ENCODE data around the gene CLCA2. TPM values are rescaled to one million over a fixed set of nuclear protein-coding genes. Genes with fewer than 3 reads are reported as not detected.

Gene CLCA2
- total RNA-seq, 2 experiments from 2014 or later = not detected

- CTCF ChIA-PET = no interaction called here
- no peak for DNase-seq
- no peak overlapping the region for H3K27ac Mint-ChIP-seq
- intact Hi-C loops (cut with micrococcal nuclease) = no loop called here
- no peaks in the 10 kb centered on the region for H3K4me1 Mint-ChIP-seq (ENCODE audit: low read depth)
- no peaks in the 10 kb centered on the region for H3K36me3 Mint-ChIP-seq (ENCODE audit: low read depth)
- no peaks in the 10 kb centered on the region for H3K9me3 Mint-ChIP-seq
- H3K4me3 Mint-ChIP-seq = no peak overlapping the region
- peaks cover 4% of the 10 kb centered on the region for H3K27me3 Mint-ChIP-seq (ENCODE audit: low read depth)
Measured at GRCh38 chr1:86434059-86434458, 10.1 kb downstream of the CLCA2 start.

GRCh38 chr1:86435327-86435726, 11.4 kb downstream of the CLCA2 start:
- Mint-ChIP-seq H3K27me3 (ENCODE audit: low read depth) (peaks cover 4% of the 10 kb centered on the region), H3K36me3 (ENCODE audit: low read depth) (no peaks in the 10 kb centered on the region), H3K9me3 (no peaks in the 10 kb centered on the region), H3K4me3 (no peak overlapping the region), H3K27ac (no peak overlapping the region), H3K4me1 (ENCODE audit: low read depth) (no peaks in the 10 kb centered on the region)
- no peak for DNase-seq
- intact Hi-C loops (cut with micrococcal nuclease) = no loop called here
- CTCF ChIA-PET = interaction anchor here (1.2 kb wide), 1 partner anchor 36 kb away, joined by 4 read pairs; no protein-coding TSS in a partner anchor

DNA sequence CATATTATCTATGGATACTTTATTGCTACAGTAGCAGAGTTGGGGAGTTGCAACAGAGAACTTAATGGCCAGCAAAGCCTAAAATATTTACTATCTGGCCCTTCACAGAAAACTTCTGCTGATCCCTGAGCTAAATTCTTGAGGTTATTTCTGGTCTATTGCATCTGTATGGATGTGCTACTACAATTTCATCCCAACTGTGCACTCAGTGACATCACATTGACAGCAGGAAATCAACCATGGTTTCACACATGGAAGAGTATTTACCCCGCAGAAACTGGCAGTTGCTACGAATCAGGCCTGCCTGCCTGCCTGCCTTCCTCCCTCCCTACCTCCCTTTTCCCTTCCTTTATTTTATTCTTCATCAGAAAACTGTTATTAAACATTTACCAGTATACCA, 12.1 kb downstream of the CLCA2 start:
- H3K27me3 Mint-ChIP-seq (ENCODE audit: low read depth) = peaks cover 4% of the 10 kb centered on the region
- intact Hi-C loops (cut with micrococcal nuclease) = no loop called here
- H3K4me1 Mint-ChIP-seq (ENCODE audit: low read depth) = no peaks in the 10 kb centered on the region
- no peaks in the 10 kb centered on the region for H3K9me3 Mint-ChIP-seq
- CTCF ChIA-PET = interaction anchor here (0.6 to 1.2 kb wide), 2 partner anchors 16 to 36 kb away, joined by 3 to 4 read pairs; no protein-coding TSS in a partner anchor
- H3K36me3 Mint-ChIP-seq (ENCODE audit: low read depth) = no peaks in the 10 kb centered on the region
- DNase-seq = no peak
- no peak overlapping the region for H3K4me3 Mint-ChIP-seq
- H3K27ac Mint-ChIP-seq = no peak overlapping the region

- H3K9me3 Mint-ChIP-seq = no peaks in the 10 kb centered on the region
- CTCF ChIA-PET = interaction anchor here (0.7 to 1.7 kb wide), 4 partner anchors 10 to 61 kb away, joined by 3 to 5 read pairs (median 3); no protein-coding TSS in a partner anchor
Measured at GRCh38 chr1:86441581-86441980, 17.6 kb downstream of the CLCA2 start.

GRCh38 chr1:86441997-86442396, 18.0 kb downstream of the CLCA2 start:
- H3K9me3 Mint-ChIP-seq = no peaks in the 10 kb centered on the region
- CTCF ChIA-PET = interaction anchor here (0.7 to 1.7 kb wide), 4 partner anchors 10 to 62 kb away, joined by 3 to 5 read pairs (median 3); no protein-coding TSS in a partner anchor
- no peaks in the 10 kb centered on the region for H3K36me3 Mint-ChIP-seq (ENCODE audit: low read depth)
- DNase-seq = no peak
- peaks cover 4% of the 10 kb centered on the region for H3K27me3 Mint-ChIP-seq (ENCODE audit: low read depth)
- intact Hi-C loops (cut with micrococcal nuclease) = no loop called here
- peaks cover 8% of the 10 kb centered on the region for H3K4me1 Mint-ChIP-seq (ENCODE audit: low read depth)
- no peak overlapping the region for H3K27ac Mint-ChIP-seq
- no peak overlapping the region for H3K4me3 Mint-ChIP-seq

More at GRCh38 chr1:86441581-86441980, 17.6 kb downstream of the CLCA2 start:
- Mint-ChIP-seq H3K27me3 (ENCODE audit: low read depth) (peaks cover 4% of the 10 kb centered on the region), H3K36me3 (ENCODE audit: low read depth) (no peaks in the 10 kb centered on the region), H3K4me3 (no peak overlapping the region), H3K4me1 (ENCODE audit: low read depth) (peaks cover 8% of the 10 kb centered on the region), H3K27ac (no peak overlapping the region)
- intact Hi-C loops (cut with micrococcal nuclease) = no loop called here
- no peak for DNase-seq

GRCh38 chr1:86445919-86446318, 21.9 kb downstream of the CLCA2 start:
- CTCF ChIA-PET = no interaction called here
- H3K9me3 Mint-ChIP-seq = no peaks in the 10 kb centered on the region
- no peaks in the 10 kb centered on the region for H3K36me3 Mint-ChIP-seq (ENCODE audit: low read depth)
- no peak overlapping the region for H3K27ac Mint-ChIP-seq
- intact Hi-C loops (cut with micrococcal nuclease) = no loop called here
- peaks cover 8% of the 10 kb centered on the region for H3K4me1 Mint-ChIP-seq (ENCODE audit: low read depth)
- no peak for DNase-seq
- no peaks in the 10 kb centered on the region for H3K27me3 Mint-ChIP-seq (ENCODE audit: low read depth)
- no peak overlapping the region for H3K4me3 Mint-ChIP-seq

DNA sequence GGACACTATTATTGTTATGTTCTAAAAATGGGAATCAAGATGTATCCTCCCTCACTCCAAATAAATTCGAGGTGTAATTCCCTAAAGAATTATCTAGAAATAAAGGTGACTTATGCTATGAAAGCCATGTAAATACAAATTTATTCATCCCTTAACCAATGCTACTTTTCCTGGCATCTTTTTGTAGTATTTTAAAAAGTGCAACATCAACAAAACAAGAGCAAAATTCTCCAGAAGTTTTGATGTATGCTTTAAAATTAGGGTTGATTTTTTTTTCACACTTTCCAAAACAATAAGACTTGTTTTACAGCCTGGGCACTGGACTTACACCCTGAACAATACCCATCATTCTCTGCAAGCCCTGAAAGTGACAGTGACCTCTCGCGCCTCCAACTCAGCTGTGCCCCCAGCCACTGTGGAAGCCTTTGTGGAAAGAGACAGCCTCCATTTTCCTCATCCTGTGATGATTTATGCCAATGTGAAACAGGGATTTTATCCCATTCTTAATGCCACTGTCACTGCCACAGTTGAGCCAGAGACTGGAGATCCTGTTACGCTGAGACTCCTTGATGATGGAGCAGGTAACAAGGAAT, 23.3 kb downstream of the CLCA2 start:
- Mint-ChIP-seq H3K4me1 (ENCODE audit: low read depth) (no peaks in the 10 kb centered on the region), H3K36me3 (ENCODE audit: low read depth) (no peaks in the 10 kb centered on the region), H3K27ac (no peak overlapping the region), H3K4me3 (no peak overlapping the region), H3K27me3 (ENCODE audit: low read depth) (no peaks in the 10 kb centered on the region), H3K9me3 (no peaks in the 10 kb centered on the region)
- intact Hi-C loops (cut with micrococcal nuclease) = no loop called here
- no peak for DNase-seq
- CTCF ChIA-PET = no interaction called here

DNA sequence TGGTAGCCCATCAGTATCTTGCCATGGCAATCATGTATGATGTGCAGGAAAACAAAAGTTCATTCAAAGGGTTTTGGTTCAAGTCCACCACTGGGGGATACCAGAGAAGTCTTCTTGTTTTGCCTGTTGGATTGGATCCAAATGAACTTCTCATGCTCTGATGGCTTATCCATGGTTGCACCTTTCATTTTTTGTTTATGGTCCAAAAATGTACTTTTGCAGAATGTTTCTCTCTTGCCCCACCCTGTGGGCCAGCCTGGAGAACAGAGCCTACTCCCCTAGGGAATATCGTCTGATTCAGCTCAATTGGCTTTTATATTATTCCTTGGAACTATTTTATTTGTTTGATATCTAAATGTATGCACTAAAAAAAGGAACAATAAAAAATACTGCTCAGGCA, 24.7 kb downstream of the CLCA2 start:
- Mint-ChIP-seq H3K4me3 (no peak overlapping the region), H3K27ac (no peak overlapping the region), H3K9me3 (no peaks in the 10 kb centered on the region), H3K27me3 (ENCODE audit: low read depth) (no peaks in the 10 kb centered on the region), H3K36me3 (ENCODE audit: low read depth) (no peaks in the 10 kb centered on the region), H3K4me1 (ENCODE audit: low read depth) (no peaks in the 10 kb centered on the region)
- no peak for DNase-seq
- intact Hi-C loops (cut with micrococcal nuclease) = no loop called here
- CTCF ChIA-PET = interaction anchor here (0.6 kb wide), 1 partner anchor 9 kb away, joined by 3 read pairs; no protein-coding TSS in a partner anchor

- no peaks in the 10 kb centered on the region for H3K27me3 Mint-ChIP-seq (ENCODE audit: low read depth)
- intact Hi-C loops (cut with micrococcal nuclease) = no loop called here
- H3K27ac Mint-ChIP-seq = no peak overlapping the region
- no peaks in the 10 kb centered on the region for H3K9me3 Mint-ChIP-seq
- no peak for DNase-seq
- no peaks in the 10 kb centered on the region for H3K36me3 Mint-ChIP-seq (ENCODE audit: low read depth)
- no peaks in the 10 kb centered on the region for H3K4me1 Mint-ChIP-seq (ENCODE audit: low read depth)
- CTCF ChIA-PET = interaction anchor here (0.6 kb wide), 1 partner anchor 9 kb away, joined by 3 read pairs; no protein-coding TSS in a partner anchor
- H3K4me3 Mint-ChIP-seq = no peak overlapping the region
Measured at GRCh38 chr1:86449103-86449502, 25.1 kb downstream of the CLCA2 start.

- DNase-seq = no peak
- CTCF ChIA-PET = interaction anchor here (1.5 kb wide), 1 partner anchor 71 kb away, joined by 4 read pairs; no protein-coding TSS in a partner anchor
- no peaks in the 10 kb centered on the region for H3K36me3 Mint-ChIP-seq (ENCODE audit: low read depth)
- H3K27me3 Mint-ChIP-seq (ENCODE audit: low read depth) = no peaks in the 10 kb centered on the region
- H3K4me1 Mint-ChIP-seq (ENCODE audit: low read depth) = no peaks in the 10 kb centered on the region
- no peaks in the 10 kb centered on the region for H3K9me3 Mint-ChIP-seq
- no peak overlapping the region for H3K27ac Mint-ChIP-seq
- intact Hi-C loops (cut with micrococcal nuclease) = no loop called here
- H3K4me3 Mint-ChIP-seq = no peak overlapping the region
Measured at GRCh38 chr1:86450847-86451246, 26.9 kb downstream of the CLCA2 start.

- CTCF ChIA-PET = no interaction called here
- Mint-ChIP-seq H3K9me3 (no peaks in the 10 kb centered on the region), H3K36me3 (ENCODE audit: low read depth) (no peaks in the 10 kb centered on the region), H3K27me3 (ENCODE audit: low read depth) (peaks cover 5% of the 10 kb centered on the region), H3K4me1 (ENCODE audit: low read depth) (no peaks in the 10 kb centered on the region), H3K4me3 (no peak overlapping the region), H3K27ac (no peak overlapping the region)
- no peak for DNase-seq
- intact Hi-C loops (cut with micrococcal nuclease) = no loop called here
Measured at GRCh38 chr1:86453664-86454063, 29.7 kb downstream of the CLCA2 start.

DNA sequence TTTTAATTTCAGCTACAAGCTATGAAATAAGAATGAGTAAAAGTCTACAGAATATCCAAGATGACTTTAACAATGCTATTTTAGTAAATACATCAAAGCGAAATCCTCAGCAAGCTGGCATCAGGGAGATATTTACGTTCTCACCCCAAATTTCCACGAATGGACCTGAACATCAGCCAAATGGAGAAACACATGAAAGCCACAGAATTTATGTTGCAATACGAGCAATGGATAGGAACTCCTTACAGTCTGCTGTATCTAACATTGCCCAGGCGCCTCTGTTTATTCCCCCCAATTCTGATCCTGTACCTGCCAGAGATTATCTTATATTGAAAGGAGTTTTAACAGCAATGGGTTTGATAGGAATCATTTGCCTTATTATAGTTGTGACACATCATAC, 31.1 kb downstream of the CLCA2 start:
- H3K9me3 Mint-ChIP-seq = no peaks in the 10 kb centered on the region
- no peak overlapping the region for H3K27ac Mint-ChIP-seq
- intact Hi-C loops (cut with micrococcal nuclease) = no loop called here
- H3K36me3 Mint-ChIP-seq (ENCODE audit: low read depth) = no peaks in the 10 kb centered on the region
- H3K4me3 Mint-ChIP-seq = no peak overlapping the region
- H3K27me3 Mint-ChIP-seq (ENCODE audit: low read depth) = peaks cover 5% of the 10 kb centered on the region
- CTCF ChIA-PET = no interaction called here
- H3K4me1 Mint-ChIP-seq (ENCODE audit: low read depth) = no peaks in the 10 kb centered on the region
- no peak for DNase-seq

DNA sequence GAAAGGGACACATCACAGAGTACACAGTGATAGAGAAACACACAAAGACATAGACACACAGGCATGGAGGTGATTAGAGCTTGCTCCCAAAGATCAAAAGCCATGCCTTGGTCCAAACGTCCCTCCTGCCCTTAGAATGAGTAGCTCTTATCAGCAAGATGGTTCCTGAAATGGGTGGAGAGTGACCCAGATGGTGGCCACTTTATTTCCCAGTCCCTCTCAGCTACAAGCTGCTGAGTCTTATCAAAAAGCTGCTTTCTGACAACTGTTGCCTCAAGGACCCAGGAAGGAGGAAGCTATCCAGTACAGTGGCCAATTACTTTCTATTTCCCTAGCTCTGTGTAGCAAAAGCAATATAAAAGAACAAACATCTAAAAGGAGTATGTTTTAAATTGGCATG, 37.0 kb downstream of the CLCA2 start:
- no peak for DNase-seq
- Mint-ChIP-seq H3K27me3 (ENCODE audit: low read depth) (peaks cover 5% of the 10 kb centered on the region), H3K4me3 (no peak overlapping the region), H3K36me3 (ENCODE audit: low read depth) (no peaks in the 10 kb centered on the region), H3K9me3 (no peaks in the 10 kb centered on the region), H3K27ac (no peak overlapping the region), H3K4me1 (ENCODE audit: low read depth) (no peaks in the 10 kb centered on the region)
- CTCF ChIA-PET = interaction anchor here (1.5 to 2.1 kb wide), 2 partner anchors 12 to 41 kb away, joined by 4 to 11 read pairs; no protein-coding TSS in a partner anchor
- intact Hi-C loops (cut with micrococcal nuclease) = no loop called here

Data from activated naive CD4-positive, alpha-beta T cell treated with anti-CD3 and anti-CD28 coated beads for 36 hours (primary cell).